ACHN (cell line): Measurements from ENCODE around the gene ANKRD55.
"Not testable (repeated sequence)": the region's sequence is repeated elsewhere in the genome, so short reads cannot be mapped to it uniquely, and the experiment has no call there.

Experiments used
- DNase-seq: peaks from one replicate; pipeline ENCODE4 v3.0.0-alpha.2; 2015
- in situ Hi-C: cut with HindIII; loops from 2 replicates; pipeline ENCODE4 v1.10.0; 2017; ENCODE audit warnings: low sequenced_read_pairs, low pct_ligation_motif_present, low pct_unique_long_range_greater_than_20kb

The ANKRD55 gene

DNA sequence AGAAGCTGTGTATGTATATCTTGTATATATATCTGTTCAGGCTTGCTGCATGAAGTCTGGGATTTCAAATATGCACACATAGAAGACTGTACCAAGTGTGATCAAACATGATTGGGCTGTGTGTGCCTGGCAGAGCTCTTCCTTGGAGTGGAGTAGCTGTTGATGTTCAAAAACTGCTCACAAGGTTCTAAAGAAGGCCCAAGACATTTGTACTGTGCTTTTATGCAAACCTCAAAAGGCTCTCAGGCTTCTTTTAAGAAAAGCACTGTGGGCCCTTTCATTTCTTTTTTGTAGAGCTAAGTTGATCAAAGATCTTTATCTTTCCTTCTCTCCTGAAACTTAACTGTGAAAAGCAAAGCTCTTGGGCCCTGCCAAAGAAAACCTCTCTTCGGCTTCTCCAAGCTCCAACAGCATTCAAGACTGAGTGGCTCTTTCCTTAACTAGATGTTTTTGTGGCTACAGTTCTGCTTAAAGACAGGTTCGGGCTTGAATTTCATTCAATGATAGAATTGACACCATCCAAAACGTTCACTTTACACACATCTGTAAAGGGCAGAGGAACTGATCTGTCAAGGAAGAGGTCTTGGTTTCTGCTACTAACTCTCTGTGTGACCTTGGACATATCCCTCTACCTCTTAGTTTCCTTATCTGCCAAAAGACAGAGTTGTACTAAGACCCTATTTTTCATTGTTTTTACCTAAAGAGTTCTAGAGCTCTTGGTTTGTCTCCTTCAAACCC lies 132.5 kb downstream of the ANKRD55 start:
- in situ Hi-C loops, result no loop called here
- no peak for DNase-seq

DNA sequence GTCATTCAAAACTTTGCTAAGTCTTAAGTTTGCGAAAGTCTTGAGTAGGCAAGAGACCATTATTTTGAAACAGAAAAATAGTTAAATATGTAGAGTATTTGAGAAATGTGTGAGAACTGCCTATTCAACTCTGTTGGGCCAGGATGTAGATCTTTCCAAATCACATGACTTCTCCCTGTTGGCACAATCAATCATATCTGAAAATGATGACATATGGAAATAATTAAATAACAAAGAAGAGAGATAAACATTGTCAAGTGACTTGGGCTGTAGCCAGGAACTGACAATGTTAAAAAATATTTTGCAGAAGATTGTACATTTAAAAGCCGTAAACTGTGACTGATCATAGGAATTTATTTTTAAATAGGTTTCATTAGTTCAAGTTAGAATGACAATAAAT lies 133.8 kb downstream of the ANKRD55 start:
- in situ Hi-C loops, result no loop called here
- DNase-seq, result no peak

DNA sequence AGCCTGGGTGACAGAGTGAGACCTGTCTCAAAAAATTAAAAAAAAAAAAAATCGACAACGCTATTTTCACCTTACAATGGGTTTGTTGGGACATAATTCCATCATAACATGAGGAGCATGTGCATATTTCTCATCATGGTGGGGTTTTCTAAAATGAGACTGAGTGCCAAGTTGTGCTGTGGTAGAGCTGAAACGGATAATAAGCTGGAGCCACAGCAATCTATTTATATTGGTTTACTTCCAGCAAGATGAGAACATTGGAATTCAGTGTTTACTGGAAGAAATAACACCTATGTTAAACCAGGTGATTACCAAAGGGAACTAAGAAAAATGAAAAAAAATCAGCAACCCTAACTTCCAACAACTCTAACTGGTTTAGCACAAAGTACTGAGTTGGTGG lies 136.1 kb downstream of the ANKRD55 start:
- in situ Hi-C loops, result no loop called here
- DNase-seq, result no peak

DNA sequence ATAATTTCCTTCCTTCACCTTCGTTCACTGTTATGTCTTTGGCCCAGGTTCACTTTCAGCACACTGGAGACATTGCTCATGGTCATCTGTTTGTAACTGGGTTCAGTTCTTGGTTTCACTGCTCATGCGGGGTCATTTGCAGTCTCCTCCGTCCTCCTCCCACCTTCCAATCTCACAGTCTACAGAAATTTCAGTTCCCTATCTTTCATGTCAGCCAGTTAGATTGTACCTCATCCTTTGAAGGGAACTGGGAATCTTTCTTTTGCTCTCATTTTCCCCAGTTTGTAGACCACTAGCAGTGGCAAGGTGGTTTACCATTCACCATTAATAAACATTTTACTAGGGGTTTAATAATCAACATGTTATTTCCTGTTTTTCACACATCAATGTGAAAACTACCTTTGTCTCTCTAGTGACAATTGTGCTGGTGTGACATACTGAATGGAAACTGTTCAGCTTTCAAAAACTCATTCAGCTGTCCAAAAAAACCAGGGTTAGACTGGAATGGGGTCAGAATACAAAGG lies 137.5 kb downstream of the ANKRD55 start:
- no peak for DNase-seq
- in situ Hi-C loops, result no loop called here

DNA sequence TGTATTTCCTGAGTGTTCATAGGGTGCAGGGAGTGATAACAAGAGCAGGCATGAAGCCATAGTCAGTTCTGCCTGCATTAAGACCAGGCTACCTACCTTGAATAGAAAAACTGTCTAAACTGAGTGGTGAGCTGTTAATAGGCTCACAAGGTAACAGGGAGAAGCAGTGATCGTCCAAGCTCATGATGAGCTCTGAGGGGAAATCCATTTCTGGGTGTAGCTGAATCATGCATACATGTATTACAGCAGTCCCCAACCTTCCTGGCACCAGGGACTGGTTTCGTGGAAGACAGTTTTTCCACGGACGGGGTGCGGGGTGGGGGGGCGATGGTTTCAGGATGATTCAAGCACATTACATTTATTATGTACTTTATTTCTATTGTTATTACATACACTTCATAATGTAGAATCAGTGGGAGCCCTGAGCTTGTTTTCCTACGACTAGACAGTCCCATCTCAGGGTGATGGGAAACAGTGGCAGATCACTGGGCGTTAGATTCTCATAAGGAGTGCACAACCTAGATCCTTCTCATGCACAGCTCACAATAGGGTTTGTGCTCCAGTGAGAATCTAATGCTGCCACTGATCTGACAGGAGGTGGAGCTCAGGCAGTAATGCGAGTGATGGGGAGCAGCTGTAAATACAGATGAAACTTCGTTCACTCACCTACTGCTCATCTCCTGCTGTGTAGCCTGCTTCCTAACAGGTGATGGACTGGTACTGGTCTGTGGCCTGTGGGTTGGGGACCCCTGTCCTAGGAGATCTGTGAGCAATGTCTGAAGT lies 138.4 kb downstream of the ANKRD55 start:
- in situ Hi-C loops, result no loop called here
- no peak for DNase-seq

DNA sequence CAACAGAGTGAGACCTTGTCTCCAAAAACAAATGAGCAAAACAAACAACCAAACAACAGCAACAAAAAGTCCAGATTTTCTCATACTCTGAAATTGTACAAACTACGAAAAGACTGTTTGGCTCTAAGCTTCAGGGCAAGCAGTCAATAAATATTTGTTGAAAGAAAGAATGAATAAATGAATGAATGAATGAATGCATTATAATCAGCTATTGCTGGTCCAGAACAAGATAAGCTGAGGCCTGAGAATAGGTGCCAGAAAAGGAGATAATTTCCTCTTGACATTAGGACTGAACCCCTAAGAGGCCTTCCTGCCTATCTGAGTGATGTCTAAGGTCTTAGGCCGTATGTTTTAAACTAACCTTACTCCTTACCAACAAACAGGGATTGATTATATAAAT lies 139.2 kb downstream of the ANKRD55 start:
- DNase-seq, result no peak
- in situ Hi-C loops, result no loop called here

DNA sequence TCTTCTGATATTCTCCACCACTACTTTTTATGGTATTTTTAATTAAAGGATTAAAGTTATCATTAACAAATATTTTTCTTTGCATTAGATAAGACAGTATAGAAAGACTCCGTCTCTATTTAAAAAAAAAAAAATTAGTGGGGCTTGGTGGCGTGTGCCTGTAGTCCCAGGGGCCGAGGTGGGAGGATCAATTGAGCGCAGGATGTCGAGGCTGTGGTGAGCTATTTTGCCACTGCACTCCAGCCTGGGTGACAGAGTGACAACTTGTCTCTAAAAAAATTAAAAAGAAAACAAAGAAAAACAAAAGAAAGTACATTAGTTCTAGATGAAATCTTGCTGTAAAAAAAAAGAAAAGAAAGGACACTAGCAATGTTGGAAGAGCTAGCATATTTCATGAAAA lies 141.0 kb downstream of the ANKRD55 start:
- in situ Hi-C loops, result no loop called here
- no peak for DNase-seq

DNA sequence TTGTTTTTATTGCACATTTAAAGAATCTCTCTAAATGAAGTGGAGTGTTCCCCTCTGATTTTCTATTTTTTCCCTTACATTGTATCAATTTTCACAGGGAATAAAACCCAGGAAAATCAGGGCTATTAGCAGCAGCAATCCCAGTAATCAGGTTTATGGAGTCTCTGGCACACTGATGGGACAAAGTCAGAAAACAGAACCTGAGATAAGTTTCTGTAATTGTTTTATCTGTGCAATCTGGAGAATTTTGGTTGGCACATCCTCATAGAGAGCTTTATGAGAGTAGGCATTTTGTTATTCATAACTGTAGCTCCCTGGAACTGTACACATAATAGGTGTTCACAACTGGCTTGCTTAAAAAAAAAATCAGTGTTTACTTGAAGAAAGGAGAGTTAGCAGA lies 141.5 kb downstream of the ANKRD55 start:
- no peak for DNase-seq
- in situ Hi-C loops, result no loop called here

DNA sequence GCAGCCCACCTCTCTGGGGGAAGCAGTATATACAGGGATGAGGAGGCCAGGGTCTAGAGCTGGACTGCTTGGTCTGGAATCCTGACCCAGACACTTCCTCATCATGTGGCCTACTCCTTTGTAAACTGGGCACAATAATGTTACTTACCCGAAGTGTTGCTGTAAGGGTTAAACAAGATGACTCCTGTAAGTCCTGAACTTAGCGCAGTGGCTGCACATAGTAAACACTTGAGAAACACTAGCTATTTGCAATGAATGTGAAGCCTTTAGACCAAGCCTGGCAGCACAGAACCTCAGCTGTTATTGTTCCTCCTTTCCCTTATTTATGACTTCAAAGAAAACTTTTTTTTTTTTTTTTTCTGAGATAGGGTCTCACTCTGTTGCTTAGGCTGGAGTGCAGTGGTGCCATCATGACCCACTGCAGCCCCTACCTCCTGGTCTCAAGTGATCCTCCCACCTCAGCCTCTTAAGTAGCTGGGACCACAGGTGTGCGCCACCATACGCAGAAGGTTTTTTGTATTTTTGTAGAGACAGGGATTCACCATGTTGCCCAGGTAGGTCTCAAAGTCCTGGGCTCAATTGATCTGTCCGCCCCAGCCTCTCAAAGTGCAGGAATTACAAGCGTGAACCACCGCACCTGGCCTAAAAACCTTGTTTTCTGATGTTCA lies 142.2 kb downstream of the ANKRD55 start:
- no peak for DNase-seq
- in situ Hi-C loops, result no loop called here

DNA sequence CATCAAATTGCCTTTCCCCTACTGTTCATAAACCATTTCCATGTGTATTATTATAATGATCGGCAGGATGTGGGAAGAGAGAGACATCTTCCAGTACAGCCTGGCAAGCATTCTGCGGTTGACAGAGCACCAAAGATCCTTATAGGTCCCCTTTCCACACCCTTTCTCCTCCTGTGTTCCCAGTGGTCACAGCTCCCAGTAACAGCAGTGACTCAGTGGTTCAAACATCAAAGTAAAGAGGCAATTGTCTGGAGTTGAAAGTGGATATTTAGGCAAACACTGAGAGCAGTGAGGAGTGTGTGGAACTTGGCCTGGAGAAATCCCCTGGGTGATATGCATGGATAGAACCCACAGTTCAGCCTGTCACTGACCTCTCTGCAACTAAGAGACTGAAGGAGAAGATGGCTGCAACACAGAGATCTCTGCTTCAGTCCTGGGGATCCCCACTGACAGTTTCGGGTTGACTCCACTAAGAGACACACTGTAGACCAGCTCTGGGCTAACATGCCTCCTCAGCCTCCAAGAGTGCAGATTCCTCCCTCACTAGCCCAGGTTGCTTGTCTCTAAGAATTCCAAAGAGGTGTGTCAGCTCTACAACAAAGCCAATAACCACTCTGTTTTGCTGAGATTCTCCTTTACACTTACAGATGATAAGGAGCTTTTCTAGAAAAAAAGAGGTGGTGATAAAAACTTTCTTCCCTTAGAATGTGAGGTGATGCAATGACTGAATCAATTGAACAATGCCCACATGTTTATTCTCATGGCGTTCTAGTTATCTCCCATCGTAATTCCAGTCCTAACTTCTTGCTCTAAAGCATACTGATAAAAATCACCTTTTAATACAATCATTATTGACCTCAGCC lies 143.9 kb downstream of the ANKRD55 start:
- in situ Hi-C loops, result no loop called here
- DNase-seq, result peak; percentile 46

DNA sequence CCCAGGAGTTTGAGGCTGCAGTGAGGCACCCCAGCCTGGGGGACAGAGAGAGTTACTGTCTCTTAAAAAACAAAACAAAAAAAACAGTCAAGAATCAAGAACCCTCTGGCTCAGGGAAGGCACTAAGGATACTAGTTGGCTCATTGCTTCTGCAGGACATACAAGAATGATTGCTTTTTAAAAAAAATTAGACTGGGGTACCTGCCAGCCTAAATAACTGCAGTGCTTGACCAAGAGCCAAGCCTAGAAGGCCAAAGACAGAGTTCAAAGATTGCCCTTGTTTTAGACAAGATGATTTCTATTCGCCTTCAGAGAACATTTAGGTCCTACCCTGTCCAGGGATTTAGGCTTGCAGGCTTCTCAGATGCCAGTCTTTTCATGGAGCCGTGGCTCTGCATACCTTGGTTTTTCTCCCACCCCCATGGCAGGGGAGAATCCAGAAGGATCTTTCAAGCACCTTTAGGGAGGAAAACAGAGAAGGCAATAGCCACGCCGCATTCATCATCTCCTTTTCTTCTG lies 144.6 kb downstream of the ANKRD55 start:
- DNase-seq, result no peak
- in situ Hi-C loops, result no loop called here

DNA sequence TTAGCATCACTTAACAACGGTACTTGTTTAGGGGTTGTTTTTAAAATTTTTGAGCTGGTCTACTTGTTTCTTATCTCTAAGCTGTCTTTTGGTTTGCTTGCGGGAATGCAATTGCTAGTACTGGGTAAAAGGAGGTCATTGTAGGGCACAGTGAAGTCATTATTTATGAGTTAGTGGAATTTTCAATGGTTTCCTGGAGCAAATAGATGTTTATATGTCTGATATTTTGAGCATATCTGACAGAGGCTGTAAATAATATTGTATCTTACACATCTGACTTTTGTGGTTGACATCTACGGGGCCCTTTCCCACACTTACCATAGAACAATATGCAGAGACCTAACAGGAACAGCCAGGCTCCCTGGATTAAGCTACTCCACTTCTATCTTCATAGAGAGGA lies 147.9 kb downstream of the ANKRD55 start:
- DNase-seq, result no peak
- in situ Hi-C loops, result no loop called here

DNA sequence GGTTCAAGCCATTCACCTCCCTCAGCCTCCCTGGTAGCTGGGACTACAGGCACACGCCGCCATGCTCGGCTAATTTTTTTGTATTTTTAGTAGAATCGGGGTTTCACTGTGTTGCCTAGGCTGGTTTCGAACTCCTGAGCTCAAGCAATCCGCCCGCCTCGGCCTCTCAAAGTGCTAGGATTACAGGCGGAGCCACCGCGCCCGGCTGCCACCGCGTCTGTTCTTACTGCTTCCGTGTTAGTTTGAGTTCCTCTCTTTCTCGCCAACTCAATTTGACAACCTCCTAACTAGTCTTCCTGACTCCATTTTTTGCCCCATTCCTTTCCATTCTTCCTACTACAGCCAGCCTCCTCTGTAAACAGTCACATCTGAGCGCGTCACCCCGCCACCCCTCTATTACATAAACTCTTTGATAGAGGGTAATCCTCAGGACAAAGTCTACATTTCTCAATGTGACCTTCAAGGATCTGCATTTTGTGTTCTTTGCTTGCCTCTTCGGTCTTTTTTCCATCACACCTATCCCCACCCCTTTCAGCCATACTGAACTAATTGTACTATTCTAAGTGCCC lies 149.8 kb downstream of the ANKRD55 start:
- no peak for DNase-seq
- in situ Hi-C loops, result no loop called here

DNA sequence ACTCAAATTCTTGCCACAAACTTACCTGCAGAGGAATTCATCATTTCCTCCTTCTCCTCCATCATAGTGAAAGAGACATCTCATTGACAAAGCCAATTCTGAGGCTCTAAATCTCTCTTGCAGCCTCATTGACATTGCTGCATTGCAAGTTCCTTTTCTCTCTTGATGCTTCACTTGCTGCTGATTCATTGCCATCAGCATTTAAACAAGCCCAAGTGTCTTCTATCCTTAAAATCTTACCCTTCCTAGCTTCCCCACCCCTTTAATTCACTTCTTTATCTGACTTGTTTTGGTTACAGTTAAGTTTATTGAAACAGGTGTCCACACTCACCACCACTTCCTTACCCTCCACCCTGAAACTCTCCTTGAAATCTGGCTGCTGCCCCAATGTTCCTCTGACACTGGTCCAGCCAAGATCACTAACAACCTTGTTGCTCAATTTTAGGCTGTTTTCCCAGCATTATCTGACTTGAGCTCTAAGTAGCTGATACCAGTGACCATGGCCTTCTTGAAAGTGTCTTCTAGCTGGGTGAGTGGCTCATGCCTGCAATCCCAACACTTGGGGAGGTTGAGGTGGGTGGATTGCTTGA lies 152.0 kb downstream of the ANKRD55 start:
- in situ Hi-C loops, DNase-seq: not testable (repeated sequence)

DNA sequence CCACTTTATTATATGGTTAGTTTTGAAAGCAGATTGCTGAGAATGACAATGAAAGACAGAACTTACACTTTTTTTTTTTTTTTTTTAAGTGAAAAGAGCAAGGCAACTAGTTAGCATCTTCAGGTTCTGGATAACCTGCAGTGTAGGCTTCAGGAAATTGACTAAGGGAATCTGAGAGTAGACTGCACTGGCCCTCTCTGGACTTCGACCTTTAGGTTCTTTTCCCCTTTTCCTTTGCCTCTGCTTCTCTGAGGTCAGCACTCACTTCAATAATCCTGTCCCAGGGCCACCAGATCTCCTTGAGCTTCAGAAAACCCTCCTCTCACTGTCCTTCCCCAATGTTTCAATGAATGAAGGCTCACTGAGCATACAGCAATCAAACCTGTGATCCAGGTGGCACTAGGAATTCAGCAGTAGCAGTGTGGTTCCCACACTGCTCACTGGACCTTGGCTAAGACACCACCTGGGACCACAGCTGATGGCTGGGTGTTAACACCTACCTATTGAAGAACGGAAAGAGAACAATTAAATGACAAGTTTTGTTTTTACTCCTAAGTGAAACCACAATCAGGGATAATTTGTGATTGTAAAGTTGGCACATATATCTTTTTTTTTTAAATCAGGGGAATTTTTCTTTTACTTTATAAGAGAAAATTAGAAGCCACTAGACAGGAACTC lies 152.6 kb downstream of the ANKRD55 start:
- in situ Hi-C loops, result no loop called here
- no peak for DNase-seq

DNA sequence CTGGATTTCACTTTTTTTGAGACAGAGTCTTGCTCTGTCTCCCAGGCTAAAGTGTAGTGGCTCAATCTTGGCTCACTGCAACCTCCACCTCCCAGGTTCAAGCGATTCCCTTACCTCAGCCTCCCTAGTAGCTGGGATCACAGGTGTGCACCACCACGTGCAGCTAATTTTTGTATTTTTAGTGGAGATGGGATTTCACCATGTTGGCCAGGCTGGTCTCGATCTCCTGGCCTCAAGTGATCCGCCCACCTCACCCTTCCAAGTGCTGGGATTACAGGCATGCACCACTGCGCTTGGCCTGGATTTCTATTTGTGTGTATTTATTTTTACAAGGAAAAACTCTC lies 154.0 kb downstream of the ANKRD55 start:
- DNase-seq, in situ Hi-C loops: not testable (repeated sequence)
